GM18507 (cell line): ENCODE measurements around the gene WARS2.

ENCODE experiments used
- DNase-seq: peaks from one replicate; pipeline ENCODE4 v3.0.0; 2011; ENCODE audit warnings: low read depth; ENCODE audit not compliant: insufficient read length; ENCODE audit errors: extremely low spot score
- FAIRE-seq: peaks from 2 replicates; lab custom pipeline; 2011; peaks lifted over from hg19 to GRCh38; lab: Jason Lieb, UNC

The WARS2 gene

DNA sequence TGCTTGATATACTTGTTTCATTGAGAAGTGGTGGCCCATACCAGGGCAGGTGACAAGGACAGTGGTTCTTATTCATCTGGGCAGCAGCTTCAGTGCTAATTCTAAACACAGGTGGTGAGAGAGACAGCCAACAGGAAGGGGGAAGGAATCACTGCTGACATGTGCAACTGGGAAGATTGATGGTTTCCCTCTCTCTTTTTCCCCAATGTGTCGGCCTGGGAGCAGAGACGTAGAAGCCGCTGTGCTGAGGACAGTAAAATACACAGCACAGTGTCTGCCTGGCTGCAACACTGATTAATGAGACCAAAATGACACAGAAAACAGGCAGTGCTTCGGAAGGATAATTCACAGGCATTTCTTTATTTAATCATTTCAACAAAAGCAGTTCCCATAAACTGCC is 48.8 kb downstream of the WARS2 start:
- no peak for FAIRE-seq

DNA sequence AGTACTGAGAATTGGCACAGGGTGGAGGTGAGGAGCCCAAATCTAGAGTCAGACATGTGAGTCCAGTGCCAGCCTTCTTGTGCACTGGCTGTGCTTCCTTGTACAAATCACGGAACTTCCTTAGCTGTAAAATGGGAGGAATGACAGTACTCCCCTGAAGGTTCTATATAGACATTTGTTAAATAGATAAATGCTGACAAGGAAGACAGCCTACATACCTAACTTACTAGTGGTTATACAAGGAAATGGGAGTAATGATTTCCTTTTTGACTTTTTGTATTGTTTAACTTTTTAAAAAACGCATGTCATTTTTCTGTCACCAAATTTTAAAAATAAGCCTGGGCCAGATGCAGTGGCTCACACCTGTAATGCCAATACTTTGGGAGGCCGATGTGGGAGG is 50.2 kb downstream of the WARS2 start:
- FAIRE-seq, result no peak
- DNase-seq, result no peak

More for the DNA sequence above, 48.8 kb downstream of the WARS2 start:
- DNase-seq, result no peak

DNA sequence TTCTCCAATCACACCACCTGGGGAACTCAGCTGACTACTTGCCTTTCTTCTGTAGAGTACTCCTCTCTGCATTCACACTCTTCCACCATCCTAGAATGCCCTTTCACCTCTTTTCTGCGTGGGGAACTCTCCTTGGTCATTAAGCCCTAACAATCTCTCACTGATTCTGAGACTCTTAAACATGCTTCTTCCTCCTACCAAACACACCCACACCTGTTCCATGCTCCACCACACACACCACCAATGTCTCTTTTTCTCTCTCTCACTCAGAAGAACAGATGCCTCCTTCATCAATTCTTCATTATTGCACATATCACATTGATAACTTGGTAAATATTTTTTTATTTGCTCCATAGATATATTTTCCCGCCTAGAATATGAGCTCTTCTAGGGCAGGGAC is 53.6 kb downstream of the WARS2 start:
- DNase-seq, result no peak
- FAIRE-seq, result no peak

DNA sequence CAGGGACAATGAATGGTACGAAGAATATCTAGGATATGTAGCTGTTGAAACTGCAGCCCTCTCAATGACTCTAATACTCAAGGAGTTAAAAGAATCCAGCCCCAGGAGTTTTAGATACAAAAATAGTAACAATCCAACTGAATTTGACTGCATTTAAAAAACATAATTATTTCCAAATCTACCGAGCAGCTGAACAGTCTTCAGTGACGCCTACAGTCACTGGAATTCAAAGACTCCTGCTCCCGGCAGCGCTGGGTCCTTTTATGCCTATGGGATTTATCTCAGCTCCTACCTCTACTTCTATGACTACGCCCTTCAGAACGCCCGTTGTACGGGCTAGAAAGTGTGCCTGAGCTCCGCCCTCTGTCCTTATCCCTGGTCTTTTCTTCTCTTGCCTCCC is 55.7 kb downstream of the WARS2 start:
- DNase-seq (no peak), FAIRE-seq (no peak)

DNA sequence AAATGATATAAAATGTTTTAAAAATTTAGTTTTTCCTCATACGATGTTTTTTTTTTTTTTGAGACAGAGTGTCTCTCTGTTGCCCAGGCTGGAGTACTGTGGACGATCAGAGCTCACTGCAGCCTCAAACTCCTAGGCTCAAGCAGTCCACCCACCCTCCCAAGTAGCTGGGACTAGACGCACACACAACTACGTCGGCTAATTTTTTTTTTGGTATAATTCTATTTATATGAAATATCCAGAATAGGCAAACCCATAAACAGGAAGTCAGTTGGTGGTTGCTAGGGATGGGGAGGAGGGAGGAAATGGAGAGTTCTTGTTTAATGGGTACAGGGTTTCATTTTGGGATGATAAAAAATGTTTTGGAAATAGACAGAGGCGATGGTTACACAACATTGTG is 56.5 kb downstream of the WARS2 start:
- FAIRE-seq (no peak), DNase-seq (no peak)

DNA sequence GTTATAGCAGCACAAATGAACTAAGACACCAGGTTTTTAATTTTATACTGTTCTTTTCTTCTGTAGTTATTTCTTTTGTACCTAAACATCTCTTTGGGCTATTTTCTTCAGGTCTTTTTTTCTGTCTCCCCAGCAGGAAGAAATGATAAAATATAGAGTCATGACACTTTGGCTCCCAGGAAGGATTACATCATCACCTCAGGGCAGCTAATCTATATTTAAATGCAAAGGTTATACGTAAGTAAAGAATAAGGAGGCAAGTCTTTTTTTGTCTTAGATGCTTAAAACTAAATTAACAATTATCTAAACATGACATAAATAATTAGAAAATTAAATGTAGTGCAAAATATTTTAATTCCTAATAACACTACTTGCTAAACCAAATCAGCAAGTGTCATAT is 57.0 kb downstream of the WARS2 start:
- FAIRE-seq (no peak), DNase-seq (no peak)

DNA sequence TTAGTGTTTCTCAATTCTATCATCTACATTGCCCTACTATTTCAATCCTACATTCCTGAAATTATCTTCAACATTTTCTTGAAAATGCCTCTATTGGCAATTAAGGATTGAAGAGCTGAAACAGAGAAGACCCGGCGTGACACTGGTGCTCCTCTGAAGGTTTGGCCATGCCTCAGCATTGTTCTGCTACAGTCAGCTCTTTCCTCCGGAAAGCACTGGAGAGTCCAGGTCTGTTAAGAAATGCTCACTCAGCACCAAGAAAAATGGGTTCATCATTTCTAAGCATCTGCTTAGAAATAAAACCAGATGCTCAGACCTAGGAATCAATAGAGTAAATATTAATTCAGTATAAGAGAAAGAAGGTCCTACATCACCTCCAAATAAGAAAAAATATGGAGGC is 58.8 kb downstream of the WARS2 start:
- FAIRE-seq, result no peak
- no peak for DNase-seq

DNA sequence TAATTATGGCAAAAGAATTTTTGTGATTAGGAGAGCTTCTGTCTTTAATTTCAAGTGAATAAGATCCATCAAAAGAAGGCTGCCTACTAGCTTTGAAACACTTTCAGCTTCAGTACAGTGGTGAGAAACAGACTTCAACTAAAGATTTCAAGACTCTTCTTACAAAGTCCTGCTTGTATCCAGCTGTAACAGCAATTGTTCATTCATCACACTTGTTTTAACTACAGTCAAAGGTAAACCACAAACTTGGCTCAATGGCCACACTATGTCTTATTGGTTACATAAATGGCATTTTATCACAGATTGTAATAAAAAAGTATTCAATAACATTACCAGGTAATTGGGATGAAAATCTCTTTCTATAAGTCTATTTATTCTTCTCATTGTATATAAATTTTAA is 59.2 kb downstream of the WARS2 start:
- DNase-seq, result no peak
- no peak for FAIRE-seq

DNA sequence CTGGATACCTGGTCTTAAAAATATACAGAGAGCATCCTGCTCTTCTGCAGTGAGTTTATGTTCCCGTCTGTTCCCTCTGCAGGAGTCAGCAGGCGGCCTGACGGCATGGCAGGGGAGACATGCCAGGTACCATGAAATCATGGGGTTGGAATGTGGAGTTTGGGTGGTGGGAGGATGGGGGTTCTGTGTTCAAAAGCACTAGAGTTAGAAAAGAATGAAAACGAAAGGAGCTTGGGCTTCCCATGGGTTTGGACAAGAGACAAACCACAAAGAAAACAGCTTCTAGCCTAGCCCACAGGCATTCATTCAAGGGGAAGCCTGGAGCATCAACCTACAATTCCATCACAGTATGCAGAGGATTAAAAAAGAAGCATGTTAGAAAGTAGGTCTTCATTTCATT is 59.9 kb downstream of the WARS2 start:
- FAIRE-seq (no peak), DNase-seq (no peak)

DNA sequence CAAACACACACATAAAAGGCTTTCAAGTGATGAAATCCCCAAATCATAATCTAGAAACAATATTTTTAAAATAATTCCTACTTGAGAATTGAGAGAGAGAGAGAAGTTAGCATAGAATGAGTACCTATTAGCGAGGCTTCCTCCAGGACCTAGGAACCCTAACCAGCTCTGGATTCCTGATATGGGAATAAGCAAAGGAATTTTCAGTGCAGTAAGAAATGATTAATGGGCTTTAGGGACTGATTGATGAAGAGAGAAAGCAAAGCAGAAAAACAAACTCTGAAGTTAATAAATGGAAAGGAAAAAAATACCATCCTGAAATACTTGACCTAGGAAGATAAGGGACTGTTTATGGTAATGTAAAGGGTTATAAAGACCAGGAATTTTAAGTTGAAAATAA is 60.6 kb downstream of the WARS2 start:
- FAIRE-seq, result no peak
- DNase-seq, result no peak

DNA sequence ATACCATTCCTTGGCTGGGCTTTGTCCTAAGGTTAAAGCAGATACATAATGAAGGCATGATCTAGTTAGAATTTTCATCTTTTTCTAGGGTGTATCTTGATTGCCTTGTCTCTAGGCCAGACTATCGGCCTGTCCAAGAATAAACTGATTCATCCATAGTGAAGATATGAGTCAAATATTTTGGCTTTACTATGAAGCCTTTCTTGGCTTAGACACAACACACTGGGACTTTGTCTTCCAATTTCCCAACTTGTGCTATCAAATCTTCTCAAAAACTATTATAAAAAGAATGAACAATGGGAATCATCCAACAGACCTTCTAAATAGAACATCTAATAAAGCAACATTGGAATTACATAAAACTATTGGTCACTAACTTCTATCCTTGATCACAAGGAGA is 64.8 kb downstream of the WARS2 start:
- no peak for FAIRE-seq

DNA sequence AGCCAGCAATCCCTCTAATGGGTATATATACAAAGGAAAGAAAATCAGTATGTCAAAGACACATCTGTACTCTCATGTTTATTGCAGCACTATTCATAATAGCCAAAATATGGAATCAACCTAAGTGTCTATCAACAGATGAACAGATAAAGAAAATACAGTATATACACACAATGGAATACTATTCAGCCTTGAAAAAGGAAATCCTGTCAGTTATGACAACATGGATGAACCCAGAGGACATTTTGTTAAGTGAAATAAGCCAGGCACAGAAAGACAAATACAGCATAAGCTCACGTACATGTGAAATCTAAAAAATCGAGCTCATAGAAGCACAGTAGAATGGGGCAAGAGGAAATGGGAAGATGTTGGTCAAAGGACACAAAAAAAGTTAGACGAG is 69.1 kb downstream of the WARS2 start:
- FAIRE-seq (no peak), DNase-seq (no peak)

More for the DNA sequence above, 64.8 kb downstream of the WARS2 start:
- DNase-seq, result no peak

DNA sequence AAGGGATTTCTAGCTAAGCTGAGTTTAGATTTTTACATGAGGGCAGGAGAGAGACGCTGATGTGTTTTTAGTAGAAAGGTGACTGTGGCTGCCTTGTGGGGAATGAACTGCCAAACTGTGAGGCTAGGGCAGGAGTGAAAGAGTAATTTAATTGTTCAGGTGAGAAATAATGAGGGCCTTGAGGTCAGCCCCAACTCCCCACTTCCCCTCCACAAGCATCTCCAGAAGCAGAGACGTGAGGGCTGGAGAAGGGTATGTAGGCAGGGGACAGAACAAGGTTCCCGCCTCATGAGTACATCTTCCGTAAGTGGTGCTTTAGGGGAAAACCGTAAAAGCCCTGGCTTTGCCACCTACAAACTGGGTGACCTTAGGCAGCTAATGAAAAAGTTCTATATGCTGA is 70.8 kb downstream of the WARS2 start:
- no peak for FAIRE-seq
- DNase-seq, result no peak

DNA sequence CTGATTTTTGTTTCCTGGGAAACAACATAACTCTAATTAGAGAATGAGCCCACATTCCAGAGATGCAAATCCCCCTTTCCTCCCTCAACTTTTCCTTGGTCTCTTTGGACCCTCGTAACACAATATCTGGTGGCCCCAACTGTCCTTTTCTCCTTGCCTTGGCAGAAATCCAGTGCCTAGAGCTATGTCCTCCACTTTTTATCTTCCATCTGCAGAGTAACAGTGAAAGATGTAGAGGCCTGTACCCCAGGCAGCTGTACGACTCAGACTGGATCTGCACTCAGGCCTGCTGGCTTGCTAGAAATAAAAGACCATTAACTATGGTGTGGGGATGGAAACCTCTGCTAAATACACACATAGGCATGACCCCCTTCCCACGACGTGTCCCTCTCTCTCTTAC is 72.0 kb downstream of the WARS2 start:
- no peak for DNase-seq
- no peak for FAIRE-seq

DNA sequence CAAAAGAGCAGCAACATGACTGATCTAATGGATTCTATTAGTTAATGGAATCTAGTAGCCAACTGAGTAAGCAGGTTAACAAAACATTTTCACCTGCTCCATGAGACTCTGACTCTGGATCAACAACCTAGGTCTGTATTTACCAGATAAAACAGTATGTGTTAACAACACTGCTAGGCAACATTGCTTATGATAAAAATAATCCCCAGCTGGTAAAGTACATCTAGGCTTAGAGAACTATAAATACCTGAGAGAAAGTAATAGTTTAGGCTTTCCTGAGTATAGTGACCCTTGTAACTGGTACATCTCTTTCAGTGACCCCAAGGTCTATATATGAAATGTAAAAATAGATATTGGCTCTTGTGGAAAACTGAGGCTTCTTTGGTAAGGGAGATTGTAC is 78.8 kb downstream of the WARS2 start:
- no peak for DNase-seq
- no peak for FAIRE-seq

DNA sequence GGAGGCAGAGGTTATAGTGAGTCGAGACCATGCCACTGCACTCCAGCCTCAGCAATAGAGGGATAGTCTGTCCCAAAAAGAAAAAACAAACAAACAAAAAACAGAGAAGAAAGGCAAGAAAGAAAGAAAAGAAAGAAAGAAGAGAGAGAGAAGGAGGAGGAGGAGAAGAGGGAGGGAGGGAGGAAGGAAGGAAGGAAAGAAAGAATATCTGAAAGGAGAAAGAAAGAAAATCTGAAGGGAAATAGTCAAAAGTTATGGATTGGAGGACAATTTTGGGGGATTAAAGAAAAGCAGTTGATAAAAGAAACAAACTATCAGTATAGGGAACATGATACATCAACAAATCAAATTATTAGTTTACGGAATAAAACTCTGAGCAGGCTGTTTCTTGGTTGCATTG is 84.9 kb downstream of the WARS2 start:
- no peak for DNase-seq

DNA sequence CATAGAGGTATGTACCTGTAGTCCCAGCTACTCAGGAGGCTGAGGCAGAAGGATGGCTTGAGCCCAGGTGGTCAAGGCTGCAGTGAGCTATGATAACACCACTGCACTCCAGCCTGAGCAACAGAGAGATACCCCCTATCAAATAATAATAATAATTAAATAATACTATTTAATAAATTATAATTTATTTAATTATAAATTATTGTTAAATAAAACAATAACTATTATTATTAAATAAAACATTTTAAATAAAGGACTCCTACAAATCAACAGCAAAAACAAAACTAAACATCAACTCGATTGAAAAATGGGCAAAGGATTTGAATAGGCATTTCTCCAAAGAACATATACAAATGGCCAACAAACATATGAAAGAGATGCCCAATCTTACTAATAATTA is 86.5 kb downstream of the WARS2 start:
- no peak for DNase-seq
- no peak for FAIRE-seq

More for the DNA sequence above, 84.9 kb downstream of the WARS2 start:
- FAIRE-seq, result no peak

DNA sequence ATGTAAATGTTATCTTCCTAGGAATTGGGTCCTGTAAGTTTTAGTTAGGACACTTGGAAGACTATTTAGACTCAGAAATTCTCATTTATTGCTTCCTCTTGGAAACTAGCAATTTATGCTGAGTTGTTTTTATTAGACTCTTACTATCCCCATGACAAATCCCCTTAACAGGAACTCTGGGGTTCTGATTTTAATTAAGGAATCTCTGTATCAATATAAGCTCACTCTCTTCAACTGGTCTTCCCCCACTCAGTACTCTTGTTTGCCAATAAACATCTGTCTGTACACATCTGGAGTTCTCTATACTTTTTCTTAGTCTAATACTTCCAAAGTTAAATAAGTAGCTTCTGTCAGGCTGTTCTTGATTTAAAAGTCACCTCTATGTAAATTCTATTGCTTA is 88.2 kb downstream of the WARS2 start:
- FAIRE-seq, result no peak

DNA sequence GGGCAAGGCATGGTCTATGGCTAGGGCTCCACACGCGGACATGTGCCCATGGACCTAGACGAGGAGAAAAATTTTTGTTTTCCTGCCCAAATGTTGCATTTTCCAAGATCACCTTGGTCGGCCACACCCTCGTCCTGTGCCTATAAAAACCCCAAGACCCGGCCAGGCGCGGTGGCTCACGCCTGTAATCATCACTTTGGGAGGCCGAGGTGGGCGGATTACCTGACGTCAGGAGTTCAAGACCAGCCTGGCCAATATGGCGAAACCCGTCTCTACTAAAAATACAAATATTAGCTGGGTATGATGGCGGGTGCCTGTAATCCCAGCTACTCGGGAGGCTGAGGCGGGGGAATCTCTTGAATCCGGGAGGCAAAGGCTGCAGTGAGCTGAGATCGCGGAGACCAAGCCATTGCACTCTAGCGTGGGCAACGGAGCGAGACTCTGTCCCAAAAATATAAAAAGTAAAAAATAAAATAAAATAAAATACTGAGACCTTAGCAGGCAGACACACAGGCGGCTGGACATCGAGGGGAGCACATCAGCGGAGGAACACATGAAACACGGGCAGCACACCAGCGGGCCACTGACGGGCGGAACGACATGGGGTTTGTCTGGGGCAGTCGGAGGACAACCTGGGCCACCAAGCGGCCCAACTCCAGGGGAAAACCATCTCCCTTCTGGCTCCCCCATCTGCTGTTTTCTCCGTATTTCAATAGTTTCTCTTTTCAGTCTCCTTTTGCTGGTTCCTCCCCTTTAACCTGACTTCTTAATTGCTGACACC is 91.6 kb downstream of the WARS2 start:
- no peak for FAIRE-seq
- no peak for DNase-seq

More for the DNA sequence above, 88.2 kb downstream of the WARS2 start:
- no peak for DNase-seq

DNA sequence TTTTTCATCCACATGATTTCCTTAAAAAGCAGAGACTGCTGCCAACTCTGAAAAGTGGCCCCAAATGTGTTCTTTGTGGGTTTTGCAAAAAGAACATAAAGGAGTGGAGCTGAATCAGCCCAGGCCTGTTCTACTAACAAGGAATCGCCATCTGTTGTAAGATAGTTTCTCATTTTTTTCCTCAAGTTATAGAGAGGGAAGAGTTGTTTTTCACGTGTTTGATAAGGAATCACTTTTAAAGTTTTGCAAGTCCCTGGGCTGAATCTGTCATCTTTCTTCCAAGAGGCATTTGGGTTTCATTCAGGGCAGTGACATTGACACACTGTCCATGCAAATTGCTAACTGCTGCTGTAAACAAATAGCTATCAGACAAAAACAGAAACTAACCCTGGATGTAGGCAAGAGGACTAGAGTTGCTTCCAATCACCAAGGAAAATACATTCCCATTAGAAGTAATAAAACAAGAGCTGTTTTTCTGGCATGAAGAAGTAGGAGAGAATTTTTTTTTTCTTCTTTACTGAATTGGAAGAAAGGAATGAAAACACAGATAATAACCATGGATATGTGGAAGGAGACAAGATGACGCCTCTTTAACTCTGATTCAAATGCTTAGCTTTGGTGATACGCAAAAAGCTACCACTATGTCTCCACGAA is 93.5 kb downstream of the WARS2 start:
- DNase-seq (no peak), FAIRE-seq (no peak)

DNA sequence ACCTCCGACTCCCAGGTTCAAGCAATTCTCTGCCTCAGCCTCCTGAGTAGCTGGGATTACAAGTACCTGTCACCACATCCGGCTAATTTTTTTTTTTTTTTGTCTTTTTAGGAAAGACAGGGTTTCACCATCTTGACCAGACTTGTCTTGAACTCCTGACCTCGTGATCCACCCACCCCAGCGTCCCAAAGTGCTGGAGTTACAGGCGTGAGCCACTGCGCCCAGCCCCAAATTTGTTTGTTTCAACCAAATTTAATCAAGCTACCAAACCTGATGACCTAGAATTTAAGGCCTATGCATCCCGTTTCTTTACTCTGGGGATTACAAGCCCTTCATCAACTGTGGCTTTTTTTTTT is 94.0 kb downstream of the WARS2 start:
- FAIRE-seq, result no peak
- DNase-seq, result no peak
